K562 (cell line): ENCODE measurements around the gene RNF41. TPM values are rescaled to one million over a fixed set of nuclear protein-coding genes. Genes with fewer than 3 reads are reported as not detected.

Experiments
- CREB1 ChIP-seq, 2 experiments: sonication (generic) in 1 of 2; formaldehyde crosslinking in 1 of 2; IDR thresholded peaks; 2 replicates each; pipeline versions ENCODE4 v1.6.1 to v1.8.0; 2012 to 2022; ENCODE audit warnings: inconsistent platforms in 1 of 2, mild to moderate bottlenecking in 1 of 2, missing genetic modification reagents in 1 of 2, moderate library complexity in 1 of 2
- E2F1 ChIP-seq: sonication (generic); formaldehyde crosslinking; IDR thresholded peaks from 2 replicates; pipeline ENCODE4 v1.8.1; 2023; ENCODE audit warnings: mild to moderate bottlenecking, missing genetic modification reagents, moderate library complexity
- FOXP4 ChIP-seq: sonication (generic); formaldehyde crosslinking; IDR thresholded peaks from 2 replicates; pipeline ENCODE4 v1.8.0; 2022; ENCODE audit warnings: mild to moderate bottlenecking, missing genetic modification reagents, borderline replicate concordance
- HBP1 ChIP-seq: fragments of 450-650 bp; formaldehyde crosslinking; IDR thresholded peaks from 2 replicates; pipeline ENCODE4 v1.4.0; 2022; ENCODE audit warnings: missing genetic modification characterization
- MYC ChIP-seq, 2 experiments: fragments of 250-450 bp in 1 of 2; sonication (Bioruptor Pico) in 1 of 2; IDR thresholded peaks; 2 replicates each; pipeline versions ENCODE4 v1.5.1 to v1.6.1; 2012 to 2021; ENCODE audit warnings: low read depth in 2 of 2, borderline replicate concordance in 1 of 2, improper control_type of control experiment in 1 of 2, low read length in 1 of 2, mild to moderate bottlenecking in 1 of 2, moderate library complexity in 1 of 2
- NRF1 ChIP-seq, 2 experiments: fragments of 450-650 bp; IDR thresholded peaks in 1 of 2; conservative IDR thresholded peaks in 1 of 2; 2 replicates each; pipeline ENCODE4 v1.6.1; 2014; ENCODE audit warnings: mild to moderate bottlenecking in 2 of 2
- RCOR1 ChIP-seq, 2 experiments: IDR thresholded peaks; 2 replicates each; pipeline ENCODE4 v1.6.1; 2012; ENCODE audit warnings: low read depth in 2 of 2, low read length in 2 of 2, borderline replicate concordance in 1 of 2, improper control_type of control experiment in 1 of 2
- TEAD1 ChIP-seq, 2 experiments: fragments of 450-650 bp in 1 of 2; sonication (generic) in 1 of 2; formaldehyde crosslinking; IDR thresholded peaks; 2 replicates each; pipeline versions ENCODE4 v1.4.0 to v1.8.0; 2020 to 2022; ENCODE audit warnings: mild to moderate bottlenecking in 2 of 2, missing genetic modification reagents in 1 of 2
- ZNF197 ChIP-seq: fragments of 200-800 bp; sonication (Bioruptor generic); IDR thresholded peaks from 2 replicates; pipeline ENCODE4 v1.6.1; 2016; ENCODE audit warnings: low read depth, missing genetic modification characterization, missing compliant biosample characterization
- ZNF644 ChIP-seq: fragments of 200-800 bp; sonication (Bioruptor generic); IDR thresholded peaks from 2 replicates; pipeline ENCODE4 v1.6.1; 2016; ENCODE audit warnings: low read depth, missing genetic modification characterization, missing compliant biosample characterization
- ZNF79 ChIP-seq: fragments of 250-450 bp; sonication (Bioruptor Pico); IDR thresholded peaks from 2 replicates; pipeline ENCODE4 v1.4.0; 2020; ENCODE audit warnings: low read depth, mild to moderate bottlenecking, moderate library complexity
- polyA plus RNA-seq, 8 experiments: library from polyadenylated mRNA; depleted of rRNA in 4 of 8; stranded (reverse) in 5 of 8; unstranded in 3 of 8; fragments of >200 nt; fragmentation: Nextera tagmentation in 2 of 8; fragmentation: Illumina TruSeq in 1 of 8; extraction: Ambion mirVana in 2 of 8; extraction: Trizol in 1 of 8; gene quantifications; 2 replicates each; pipeline versions ENCODE4 v1.2.1 to v1.2.3, GENCODE V29; 2011 to 2014; ENCODE audit warnings: inconsistent platforms in 1 of 8, missing spikeins in 1 of 8
- total RNA-seq, 7 experiments: library from RNA; depleted of rRNA in 6 of 7; stranded (reverse); fragments of >200 nt in 6 of 7; fragmentation: Illumina TruSeq in 2 of 7; extraction: Trizol in 2 of 7; gene quantifications; 2 replicates each; pipeline versions ENCODE4 v1.2.1 to v1.2.3, GENCODE V29; 2011 to 2021; ENCODE audit warnings: low replicate concordance in 1 of 7

The RNF41 gene
- total and polyA plus RNA-seq, 9 of the 15 experiments (the other 6 are each of a cell fraction or from before 2014, with no cell fraction given), result 28.2 to 46.8 (median 33.8) TPM

- peak; percentile 67; the same call in 1 of the 2 replicates for TF ChIP-seq CREB1 (IDR thresholded peaks at IDR 0.05)
- TF ChIP-seq CREB1 (CRISPR knock-in tag; IDR thresholded peaks at IDR 0.05), result peak; percentile 91
- peak in 1 of 2 experiments; percentile 79; a peak in 1 of 4 replicates for TF ChIP-seq RCOR1 (IDR thresholded peaks at IDR 0.05; ENCODE audit: borderline replicate concordance in 1 of 2, low read depth in 2 of 2, low read length in 2 of 2)
- TF ChIP-seq NRF1 (conservative IDR thresholded peaks at IDR 0.05 in 1 of 2, IDR thresholded peaks at IDR 0.05 in 1 of 2), result peak in 1 of 2 experiments; percentile 87
- TF ChIP-seq ZNF79 (CRISPR knock-in tag), result no peak
- TF ChIP-seq ZNF197 (CRISPR knock-in tag), result no peak
- no peak for TF ChIP-seq ZNF644 (tag)
- peak; percentile 12; the same call in 1 of the 2 replicates for TF ChIP-seq HBP1 (CRISPR knock-in tag)
- peak; percentile 69; the same call in 1 of the 2 replicates for TF ChIP-seq MYC (IDR thresholded peaks at IDR 0.05; ENCODE audit: low read depth, low read length)
- no peak for TF ChIP-seq MYC (CRISPR knock-in tag; IDR thresholded peaks at IDR 0.05; ENCODE audit: borderline replicate concordance, low read depth)
- no peak for TF ChIP-seq FOXP4 (CRISPR knock-in tag)
- TF ChIP-seq E2F1 (CRISPR knock-in tag), result peak; percentile 73; the same call in 1 of the 2 replicates
- TF ChIP-seq TEAD1 (CRISPR knock-in tag; IDR thresholded peaks at IDR 0.05), result peak; percentile 41 to 61; a peak in 3 of 4 replicates
Measured at GRCh38 chr12:56266693-56267442, 45.1 kb upstream of the RNF41 start, which contains the start of gene COQ10A (continued).
